ENCODE measurements around the gene FAM171A1.
A peak's percentile ranks its signal among the peaks of the same experiment; 100 is the strongest.
"Not testable (repeated sequence)": the region's sequence is repeated elsewhere in the genome, so short reads cannot be mapped to it uniquely, and the experiment has no call there.

FAM171A1 gene

DNA sequence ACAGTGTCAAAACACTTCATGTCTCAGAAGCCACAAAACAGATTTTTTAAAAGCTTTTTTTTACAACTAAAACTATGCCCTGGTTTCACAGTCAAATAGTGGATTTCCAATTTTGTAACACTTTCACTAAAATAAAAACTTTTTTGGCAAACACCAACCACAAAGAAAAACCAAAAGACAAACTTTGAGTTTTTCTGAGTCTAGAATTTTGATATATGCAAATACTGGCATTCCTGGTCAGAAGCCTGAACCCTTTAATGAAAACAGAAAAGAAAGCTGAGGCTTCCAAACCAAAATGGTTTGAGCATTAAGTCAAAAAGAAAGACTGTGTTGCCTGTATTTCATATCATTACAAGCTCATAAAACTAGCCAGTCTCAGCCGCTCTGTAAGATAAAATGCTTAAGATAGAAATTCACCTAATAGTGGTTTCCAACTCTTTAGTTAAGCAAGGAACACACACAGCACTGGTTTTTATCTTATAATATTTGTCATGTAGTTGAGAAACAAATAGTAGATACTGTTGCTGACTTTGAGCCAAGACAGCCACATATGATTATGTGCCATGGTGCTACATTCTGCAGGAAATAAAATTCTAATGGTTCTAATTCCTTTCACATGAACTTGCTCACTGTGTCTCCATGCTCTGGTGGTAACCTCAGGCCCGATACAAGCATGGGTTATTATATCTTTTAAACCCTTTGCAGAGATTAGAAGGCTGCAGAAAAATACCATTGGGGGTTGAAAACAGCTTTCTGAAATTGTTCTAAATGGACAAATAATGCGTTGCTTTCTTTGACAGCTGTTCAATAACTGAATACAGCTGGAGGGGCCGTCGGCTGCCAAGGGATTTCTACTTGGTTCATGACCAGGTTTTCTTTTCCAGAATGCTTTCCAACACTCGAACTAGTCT, 49.4 kb downstream of the FAM171A1 start:
- intact Hi-C loops (cut with DNase I), result no loop called here
- DNase-seq, result no peak

DNA sequence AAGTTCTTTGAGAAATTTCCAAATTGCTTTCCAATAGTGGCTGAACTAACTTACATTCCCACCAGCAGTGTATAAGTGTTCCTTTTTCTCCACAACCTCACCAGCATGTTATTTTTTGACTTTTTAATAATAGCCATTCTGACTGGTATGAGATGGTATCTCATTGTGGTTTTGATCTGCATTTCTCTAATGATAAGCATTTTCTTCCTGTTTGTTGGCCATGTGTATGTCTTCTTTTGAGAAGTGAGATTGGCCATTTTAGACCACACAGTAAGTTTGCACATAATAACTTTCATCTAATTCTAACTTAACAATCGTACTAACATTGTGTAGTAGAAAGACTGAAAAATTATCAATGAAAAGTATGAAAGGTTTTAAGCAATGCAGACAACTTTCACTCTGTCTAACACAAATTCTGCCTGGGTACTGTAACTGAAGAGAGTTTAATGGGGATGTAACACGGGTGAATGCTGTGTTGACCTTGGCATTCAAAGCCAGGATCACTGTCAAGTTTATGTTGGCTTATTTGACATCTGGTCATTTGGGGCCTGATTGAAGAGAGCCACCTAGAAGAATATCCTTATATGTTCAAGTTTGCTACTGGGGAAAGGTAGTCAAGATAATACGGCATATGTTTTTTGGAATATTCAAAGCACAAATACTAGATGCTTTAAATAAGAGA, 50.4 kb downstream of the FAM171A1 start:
- intact Hi-C loops (cut with DNase I), result no loop called here
- no peak for DNase-seq

DNA sequence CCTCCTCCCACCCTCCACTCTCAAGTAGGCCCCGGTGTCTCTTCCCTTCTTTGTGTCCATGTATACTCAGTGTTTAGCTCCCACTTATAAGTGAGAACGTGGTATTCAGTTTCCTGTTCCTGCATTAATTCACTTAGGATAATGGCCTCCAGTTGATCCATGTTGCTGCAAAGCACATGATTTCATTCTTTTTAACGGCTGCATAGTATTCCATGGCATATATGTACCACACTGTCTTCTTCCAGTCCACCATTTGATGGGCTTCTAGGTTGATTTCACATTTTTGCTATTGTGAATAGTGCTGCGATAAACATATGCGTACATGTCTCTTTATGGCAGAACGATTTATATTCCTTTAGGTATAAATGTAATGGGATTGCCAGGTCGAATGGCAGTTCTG, 51.0 kb downstream of the FAM171A1 start:
- intact Hi-C loops (cut with DNase I), result no loop called here
- DNase-seq, result no peak

DNA sequence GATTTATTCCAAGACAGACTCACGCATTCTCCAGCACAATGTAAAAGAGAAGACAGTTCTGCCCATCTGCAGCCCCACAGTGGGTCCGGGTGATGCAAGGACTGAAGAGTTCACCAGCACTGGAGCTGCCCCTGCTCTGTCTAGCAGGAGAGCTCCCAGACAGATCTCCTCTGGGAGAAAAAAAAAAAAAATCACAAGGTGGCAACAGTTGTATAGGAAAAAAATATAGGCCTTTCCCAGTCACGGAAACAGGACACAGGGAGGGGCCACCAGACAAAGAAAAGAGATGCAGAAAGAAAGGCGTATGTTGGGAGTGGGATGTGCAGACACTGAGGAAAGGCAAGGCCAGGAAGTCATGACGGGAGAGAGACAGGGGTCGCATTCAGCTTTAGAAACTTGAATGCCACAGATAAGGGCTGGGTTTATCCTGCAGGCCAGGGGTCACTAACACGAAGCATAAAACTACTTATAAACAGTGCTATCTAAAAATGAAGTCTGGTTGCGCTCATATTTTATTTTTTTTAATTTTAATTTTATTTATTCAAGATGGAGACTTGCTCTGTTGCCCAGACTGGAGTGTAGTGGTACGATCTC, 54.1 kb downstream of the FAM171A1 start:
- intact Hi-C loops (cut with DNase I), result loop anchor here (5.0 kb wide), 1 partner anchor 50 kb away; no protein-coding TSS in a partner anchor
- peak in 1 of 10 donors; percentile 5 for DNase-seq

DNA sequence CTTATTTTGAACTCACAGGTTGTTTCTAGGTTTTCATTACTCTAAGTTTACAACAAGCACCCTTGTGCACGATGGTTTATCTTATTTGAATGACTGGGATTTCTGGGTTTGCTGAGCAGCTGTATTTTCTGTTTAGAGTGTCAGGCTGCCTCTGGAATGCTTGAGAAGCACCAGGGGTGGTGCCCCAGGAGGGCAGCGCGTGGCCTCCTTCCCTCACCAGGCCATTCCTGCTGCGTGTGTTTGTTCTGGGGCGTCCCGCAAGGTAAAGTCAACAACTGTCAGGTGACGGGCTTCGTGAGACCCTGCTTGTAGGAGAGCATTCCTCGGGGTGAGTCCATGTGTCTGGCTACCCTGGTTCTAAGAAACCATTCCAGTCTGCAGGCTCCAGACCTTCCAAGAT, 54.9 kb downstream of the FAM171A1 start:
- peak in 1 of 10 donors; percentile 75 for DNase-seq
- intact Hi-C loops (cut with DNase I), result loop anchor here (5.0 kb wide), 1 partner anchor 51 kb away; no protein-coding TSS in a partner anchor

DNA sequence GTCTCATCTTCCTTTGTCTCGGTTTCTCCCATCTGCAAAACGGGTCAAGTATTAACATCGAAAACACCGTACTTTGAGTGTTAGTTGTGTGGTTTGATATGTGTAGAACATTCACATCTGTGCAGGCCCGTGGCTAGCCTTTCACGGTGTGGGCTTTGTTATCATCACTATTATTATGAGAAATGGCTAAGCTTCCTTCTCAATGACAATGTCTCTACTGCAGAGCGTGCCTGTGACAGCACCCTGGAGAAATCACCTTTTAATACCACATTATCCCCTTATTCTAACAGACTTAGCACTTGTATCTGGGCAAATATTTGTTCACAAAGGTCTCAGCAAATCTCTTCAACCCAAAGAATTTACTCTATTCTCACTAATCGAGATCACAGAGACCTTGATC, 55.8 kb downstream of the FAM171A1 start:
- peak in 1 of 10 donors; percentile 35 for DNase-seq
- intact Hi-C loops (cut with DNase I), result loop anchor here (5.0 kb wide), 1 partner anchor 52 kb away; no protein-coding TSS in a partner anchor

DNA sequence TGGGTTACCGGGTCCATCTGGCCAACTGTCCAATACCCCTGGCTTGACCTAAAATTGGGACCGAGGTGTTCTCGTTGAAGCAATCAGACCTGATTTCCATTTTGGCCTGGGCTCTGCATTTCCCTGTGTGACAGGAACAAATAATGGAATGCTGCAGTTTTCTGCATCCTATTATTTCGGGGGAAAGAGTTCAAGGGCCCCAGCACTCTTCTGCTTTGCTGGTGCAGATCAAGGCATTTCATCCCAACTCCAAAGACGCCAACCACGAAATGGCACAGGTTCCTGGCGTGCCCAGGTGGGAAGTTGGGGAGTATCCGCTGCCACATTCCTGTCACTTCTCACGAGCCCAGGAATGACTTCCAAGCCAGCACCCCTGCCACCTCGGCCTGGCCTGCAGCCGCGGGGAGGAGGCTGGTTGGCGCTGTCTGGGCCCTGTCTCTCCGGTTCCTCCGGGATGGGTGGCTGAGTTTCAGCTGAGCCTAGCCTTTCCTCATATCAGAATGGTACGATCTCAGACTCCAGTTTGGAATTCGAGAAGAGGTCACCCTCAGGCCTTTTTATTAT, 56.5 kb downstream of the FAM171A1 start:
- intact Hi-C loops (cut with DNase I), result loop anchor here (5.0 kb wide), 1 partner anchor 53 kb away; no protein-coding TSS in a partner anchor
- peak in 2 of 10 donors; percentile 16 to 74 for DNase-seq

DNA sequence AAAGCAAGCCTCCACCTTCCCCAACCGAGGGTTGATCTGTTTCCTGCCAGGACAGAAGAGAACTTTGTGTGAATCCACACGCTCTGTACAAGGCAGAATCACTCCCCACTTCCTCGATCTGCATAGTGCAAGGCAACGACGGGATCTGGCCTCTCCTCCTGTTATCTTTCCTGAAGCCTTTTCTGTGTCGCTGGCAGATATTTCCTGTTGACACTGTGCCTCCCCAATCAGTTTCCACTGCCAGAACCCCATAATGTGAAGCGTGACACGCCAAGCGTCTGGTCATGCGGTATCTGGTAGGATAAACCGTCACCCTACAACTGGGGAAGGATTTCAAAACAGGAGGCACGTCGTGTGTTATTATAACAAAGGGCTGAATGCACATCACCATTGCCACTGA, 57.2 kb downstream of the FAM171A1 start:
- intact Hi-C loops (cut with DNase I), result loop anchor here (1.0 kb wide), 1 partner anchor 55 kb away; no protein-coding TSS in a partner anchor
- peak in 7 of 10 donors; percentile 25 to 90 (median 55) for DNase-seq

DNA sequence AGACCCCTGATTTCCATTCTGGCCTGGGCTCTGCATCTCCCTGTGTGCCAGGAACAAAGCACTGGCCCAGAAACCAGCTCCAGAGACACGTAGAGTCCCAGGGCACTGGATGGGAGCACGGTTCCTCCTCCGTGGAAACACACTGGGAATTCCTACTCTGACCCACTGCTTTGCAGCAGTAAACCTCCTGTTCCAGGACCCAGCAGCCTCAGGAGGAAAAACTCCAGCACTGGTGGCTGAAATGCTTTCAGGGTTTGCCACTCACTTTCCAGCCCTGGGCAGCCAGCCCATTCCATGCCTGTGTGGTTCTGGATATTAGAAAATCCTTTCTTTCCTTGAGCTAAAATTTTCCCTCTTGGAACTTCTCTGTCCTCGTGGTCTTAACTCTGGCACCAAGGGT, 58.0 kb downstream of the FAM171A1 start:
- intact Hi-C loops (cut with DNase I), result loop anchor here (1.0 kb wide), 1 partner anchor 54 kb away; no protein-coding TSS in a partner anchor
- peak in 9 of 10 donors; percentile 49 to 90 (median 63) for DNase-seq

DNA sequence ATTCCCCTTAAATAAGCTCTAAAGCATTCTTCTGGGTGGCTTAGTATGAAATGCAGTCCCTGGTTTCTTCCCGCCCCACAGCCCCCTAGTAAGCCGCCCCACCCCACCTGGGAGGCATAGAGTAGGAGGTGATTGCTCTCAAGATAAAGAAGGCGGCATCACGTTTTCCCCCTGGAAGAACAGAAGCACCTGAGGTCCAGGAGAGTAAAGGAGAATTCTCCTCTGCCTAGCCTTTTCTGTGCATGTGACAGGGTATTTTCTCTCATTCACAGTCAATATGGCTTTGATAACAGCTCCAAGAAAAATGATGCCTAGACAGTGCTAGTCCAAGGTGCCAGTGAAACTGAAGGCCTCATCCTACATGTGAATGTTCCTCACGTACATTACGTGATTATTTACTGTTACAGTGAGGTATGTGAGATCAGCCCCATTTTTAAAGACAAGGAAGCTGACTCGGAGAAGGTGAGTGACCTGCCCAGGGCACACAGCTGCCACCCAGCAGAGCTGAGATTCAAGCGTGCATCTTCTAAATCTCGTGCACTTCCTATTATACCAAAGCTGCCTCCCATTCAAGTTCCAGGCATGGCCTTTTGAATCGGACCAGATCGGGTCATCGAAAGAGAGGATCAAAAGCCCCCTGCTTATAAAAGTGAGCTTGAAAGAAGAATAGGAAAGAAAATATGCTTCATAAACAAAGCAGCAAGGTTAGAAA, 59.4 kb downstream of the FAM171A1 start:
- intact Hi-C loops (cut with DNase I), result no loop called here
- DNase-seq, result peak in 1 of 10 donors; percentile 65

DNA sequence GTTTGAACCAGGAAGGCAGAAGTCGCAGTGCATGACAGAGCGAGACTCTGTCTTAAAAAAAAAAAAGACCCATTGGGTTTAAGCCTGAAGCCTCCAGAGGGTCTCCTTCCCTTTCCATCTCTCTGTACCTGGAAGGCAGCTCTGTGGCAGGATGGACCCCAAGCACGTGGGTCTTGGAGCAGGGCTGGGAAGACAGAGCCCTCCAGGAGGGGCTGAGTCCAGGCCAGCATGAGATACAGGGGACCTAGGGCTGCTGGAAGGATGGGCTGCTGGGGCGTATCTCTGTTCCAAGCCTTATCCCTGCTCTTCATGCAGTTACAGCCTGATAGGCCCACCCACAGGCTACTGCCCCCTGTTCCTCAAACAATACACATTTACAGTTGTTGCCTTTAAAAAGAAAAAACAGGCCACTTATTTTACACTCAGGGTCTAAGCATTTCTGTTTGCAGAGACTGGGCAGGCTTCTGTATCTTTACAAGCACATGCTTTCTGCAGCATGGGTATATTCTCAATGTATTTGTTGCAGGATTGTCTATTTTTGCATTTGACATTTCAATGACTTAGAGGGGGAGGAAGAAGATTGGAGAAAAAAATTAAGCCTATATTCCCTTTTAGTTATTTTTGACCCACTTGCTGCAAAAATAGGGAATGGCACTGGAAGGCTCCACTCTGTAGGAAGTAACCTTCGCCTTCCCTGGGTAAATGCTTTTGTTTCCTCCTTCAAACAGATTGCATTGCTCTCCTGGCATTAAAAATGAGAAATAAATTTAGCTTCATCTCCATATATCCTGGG, 60.1 kb downstream of the FAM171A1 start:
- peak in 1 of 10 donors; percentile 35 for DNase-seq
- intact Hi-C loops (cut with DNase I), result no loop called here

DNA sequence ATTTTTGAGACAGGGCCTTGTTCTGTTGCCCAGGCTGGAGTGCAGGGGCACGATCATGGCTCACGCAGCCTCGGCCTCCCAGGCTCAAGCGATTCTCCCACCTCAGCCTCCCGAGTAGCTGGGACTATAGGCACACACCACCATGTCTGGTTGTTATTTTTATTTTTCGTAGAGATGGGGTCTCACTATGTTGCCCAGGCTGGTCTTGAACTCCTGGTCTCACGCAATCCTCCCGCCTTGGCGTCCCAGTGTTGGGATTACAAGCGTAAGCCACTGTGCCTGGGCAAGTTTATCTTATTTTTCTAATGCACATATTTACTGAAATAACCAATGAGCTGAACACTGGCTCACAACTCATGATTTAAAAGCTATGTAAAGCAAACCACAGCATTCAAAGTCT, 61.9 kb downstream of the FAM171A1 start:
- intact Hi-C loops (cut with DNase I), result no loop called here
- DNase-seq, result peak in 1 of 10 donors; percentile 28

DNA sequence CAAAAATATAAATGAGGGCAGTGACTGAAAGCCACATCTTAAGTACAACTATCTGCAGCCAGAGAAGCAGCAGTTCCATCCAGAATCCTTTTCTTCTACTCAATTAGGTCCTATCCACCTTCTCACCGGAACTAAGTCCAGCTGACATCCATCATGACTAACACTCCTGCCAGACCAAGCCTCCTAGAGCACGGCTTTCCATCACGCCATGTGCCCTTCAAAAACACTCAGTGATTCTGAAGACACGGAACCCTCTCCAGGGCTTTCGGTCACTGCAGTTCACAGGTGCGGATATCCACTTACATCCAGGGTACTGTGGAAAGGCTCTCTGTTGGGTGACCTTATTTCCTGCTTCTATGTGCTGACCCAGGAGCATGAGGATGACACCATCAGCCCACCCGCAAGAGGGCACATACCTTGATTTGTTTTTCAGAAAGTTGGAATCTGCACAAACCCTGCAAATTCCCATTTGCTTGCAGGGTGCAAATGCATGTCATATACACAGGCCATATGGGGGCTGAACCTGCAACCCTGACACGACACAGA, 64.3 kb downstream of the FAM171A1 start:
- no peak for DNase-seq

DNA sequence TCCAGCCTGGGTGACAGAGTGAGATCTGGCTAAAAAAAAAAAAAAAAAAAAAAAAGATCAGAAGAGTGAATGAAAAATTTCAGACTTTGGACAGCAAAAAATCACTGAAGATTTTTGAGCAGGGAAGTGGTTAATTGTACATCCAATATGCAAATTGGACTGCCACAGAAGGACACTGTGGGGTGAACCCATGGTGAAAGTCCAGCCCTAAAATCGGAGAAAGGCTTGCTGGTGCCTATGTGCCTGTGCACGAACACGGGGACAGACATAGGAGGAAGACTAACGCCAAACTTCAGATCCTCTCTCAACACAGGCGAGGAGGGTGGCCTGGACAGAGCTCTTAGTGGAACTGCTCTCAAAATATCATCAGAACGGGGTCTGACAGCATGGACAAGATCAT, 65.5 kb downstream of the FAM171A1 start:
- intact Hi-C loops (cut with DNase I), result no loop called here
- no peak for DNase-seq

More for the DNA sequence above, 64.3 kb downstream of the FAM171A1 start:
- intact Hi-C loops (cut with DNase I), result no loop called here

DNA sequence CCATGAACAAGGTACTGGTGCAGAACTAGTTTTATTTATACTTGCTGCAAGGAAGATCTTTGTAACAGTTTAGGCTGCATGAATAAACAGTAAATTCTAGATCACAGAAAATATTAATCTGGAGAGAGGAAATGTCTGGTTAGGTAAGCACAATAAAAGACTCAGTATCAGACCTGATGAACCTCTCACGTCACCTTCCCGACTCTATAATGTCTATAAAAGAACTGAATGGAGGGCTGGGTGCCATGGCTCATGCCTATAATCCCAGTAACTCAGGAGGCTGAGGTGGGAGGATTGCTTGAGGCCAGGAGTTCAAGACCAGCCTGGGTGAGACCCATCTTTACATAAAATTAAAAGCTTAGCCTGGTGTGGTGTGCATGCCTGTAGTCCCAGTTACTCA, 65.9 kb downstream of the FAM171A1 start:
- intact Hi-C loops (cut with DNase I), result no loop called here
- no peak for DNase-seq

DNA sequence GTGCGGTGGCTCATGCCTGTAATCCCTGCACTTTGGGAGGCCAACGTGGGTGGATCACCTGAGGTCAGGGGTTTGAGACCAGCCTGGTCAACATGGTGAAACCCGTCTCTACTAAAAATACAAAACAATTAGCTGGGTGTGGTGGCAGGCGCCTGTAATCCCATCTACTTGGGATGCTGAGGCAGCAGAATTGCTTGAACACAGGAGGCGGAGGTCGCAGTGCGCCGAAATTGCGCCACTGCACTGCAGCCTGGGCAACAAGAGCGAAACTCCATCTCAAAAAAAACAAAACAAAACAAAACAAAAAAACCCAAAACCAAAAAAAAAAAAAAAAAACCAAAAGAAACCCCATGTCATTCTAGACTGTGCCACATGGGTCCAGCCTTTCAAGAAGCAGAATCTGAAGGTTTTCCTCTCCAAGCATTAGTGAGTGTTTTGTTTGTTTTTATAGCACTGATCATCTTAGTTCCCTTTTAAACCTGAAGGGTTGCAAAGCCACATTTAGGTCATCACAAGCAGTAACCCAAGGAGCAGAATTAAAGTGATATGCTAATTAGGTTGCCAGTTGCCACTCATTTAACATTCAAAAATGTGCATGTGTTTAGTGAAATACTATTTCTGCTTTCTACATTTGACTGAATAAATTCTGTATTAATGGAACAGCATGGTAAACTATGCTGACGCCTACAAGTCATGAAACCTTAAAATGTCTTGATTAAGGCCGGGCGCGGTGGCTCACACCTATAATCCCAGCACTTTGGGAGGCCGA, 68.7 kb downstream of the FAM171A1 start:
- intact Hi-C loops (cut with DNase I); DNase-seq: not testable (repeated sequence)

DNA sequence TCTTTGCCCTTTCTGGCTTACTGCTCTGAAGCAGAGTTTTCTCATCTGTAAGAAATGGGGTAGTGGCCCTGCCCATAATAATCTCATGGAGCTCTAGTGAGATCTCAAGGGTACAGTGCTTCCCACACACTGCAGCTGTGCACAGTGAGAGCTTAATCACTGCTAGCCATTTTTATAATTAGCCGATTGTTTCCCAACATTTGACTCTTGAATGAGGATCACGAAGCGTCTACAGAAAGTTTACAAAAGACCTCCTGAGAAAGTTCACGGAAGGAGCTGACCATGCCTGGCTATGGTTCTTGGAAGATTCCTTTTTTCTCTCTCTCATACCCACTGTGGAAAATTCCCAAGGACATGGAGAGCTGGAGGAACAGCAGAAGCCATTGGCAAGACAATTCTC, 70.4 kb downstream of the FAM171A1 start:
- DNase-seq, result no peak
- intact Hi-C loops (cut with DNase I), result no loop called here

DNA sequence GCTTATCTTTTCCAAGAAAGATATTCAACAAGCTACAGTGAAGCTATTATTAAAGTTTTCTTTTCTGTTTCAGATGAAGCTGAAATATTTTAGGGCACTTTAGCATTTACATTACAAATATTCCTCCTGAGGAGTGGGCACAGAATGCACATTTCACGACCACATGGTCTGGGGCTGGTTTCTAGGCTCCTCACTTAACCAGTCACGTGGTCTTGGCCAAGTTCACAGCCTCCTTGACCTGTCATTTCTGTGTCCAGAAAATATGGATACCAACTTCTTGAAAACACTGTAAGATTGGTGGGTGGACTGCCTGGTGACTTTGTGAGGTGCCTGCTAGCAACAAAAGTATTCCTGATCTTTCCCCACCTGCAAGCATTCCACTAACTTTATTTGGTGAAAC, 70.9 kb downstream of the FAM171A1 start:
- no peak for DNase-seq
- intact Hi-C loops (cut with DNase I), result no loop called here

All from posterior cingulate gyrus (tissue), 11 donors.